Adipocyte (in vitro differentiated cells): ENCODE measurements around the gene ASTN2.

Experiments used
- DNase-seq: peaks from one replicate; pipeline ENCODE4 v3.0.0-alpha.2; 2015; ENCODE audit warnings: low read depth
- H3K27me3 ChIP-seq: replicated peaks from 2 replicates; pipeline ENCODE4 v1.7.0; 2013; ENCODE audit warnings: mild to moderate bottlenecking, low read length, moderate library complexity; ENCODE audit not compliant: control insufficient read depth, insufficient read depth
- H3K36me3 ChIP-seq: 2 replicates; pipeline ENCODE4 v1.7.0; 2013; ENCODE audit warnings: low read length, mild to moderate bottlenecking, moderate library complexity; ENCODE audit not compliant: control insufficient read depth, insufficient read depth, severe bottlenecking
- H3K4me1 ChIP-seq: 2 replicates; pipeline ENCODE4 v1.7.0; 2013; ENCODE audit warnings: mild to moderate bottlenecking, low read length, moderate library complexity; ENCODE audit not compliant: control insufficient read depth, insufficient read depth
- H3K4me3 ChIP-seq: 2 replicates; pipeline ENCODE4 v1.7.0; 2013; ENCODE audit warnings: mild to moderate bottlenecking, low read length, moderate library complexity
- H3K9ac ChIP-seq: 2 replicates; pipeline ENCODE4 v1.7.0; 2013; ENCODE audit warnings: mild to moderate bottlenecking, low read length, moderate library complexity
- H3K9me3 ChIP-seq: 2 replicates; pipeline ENCODE4 v1.7.0; 2013; ENCODE audit warnings: mild to moderate bottlenecking, low read length, moderate library complexity; ENCODE audit not compliant: control insufficient read depth

ASTN2 gene

DNA sequence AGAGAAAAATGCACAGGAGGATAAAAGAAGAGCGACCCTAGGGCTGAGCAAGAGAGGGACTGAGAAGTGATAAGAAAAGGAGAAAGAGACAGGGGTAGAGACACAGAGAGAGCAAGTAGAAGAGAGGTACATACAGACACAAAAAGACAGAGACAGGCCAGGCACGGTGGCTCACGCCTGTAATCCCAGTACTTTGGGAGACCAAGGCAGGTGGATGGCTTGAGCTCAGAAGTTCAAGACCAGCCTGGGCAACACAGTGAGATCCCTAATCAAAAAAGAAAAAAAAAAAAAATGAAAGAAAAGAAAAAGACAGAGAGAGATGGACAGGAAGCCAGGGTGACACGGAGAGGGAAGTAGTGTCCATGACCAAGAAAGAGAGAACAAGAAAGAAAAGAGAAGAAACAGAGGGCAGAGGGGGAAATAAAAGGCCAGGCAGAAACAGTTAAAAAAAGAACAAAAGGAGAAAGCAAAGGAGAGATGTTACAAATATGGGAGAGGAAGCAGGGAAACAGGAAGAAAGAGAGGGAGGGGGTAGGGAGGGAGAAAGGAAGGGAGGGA lies 937.2 kb downstream of the ASTN2 start:
- H3K4me3 ChIP-seq = peak overlapping the region; percentile 39
- H3K9me3 ChIP-seq = no peaks in the 10 kb centered on the region
- H3K4me1 ChIP-seq = peaks cover 6% of the 10 kb centered on the region
- H3K27me3 ChIP-seq = no peaks in the 10 kb centered on the region
- H3K36me3 ChIP-seq = no peaks in the 10 kb centered on the region
- peak overlapping the region; percentile 50 for H3K9ac ChIP-seq
- no peak for DNase-seq

DNA sequence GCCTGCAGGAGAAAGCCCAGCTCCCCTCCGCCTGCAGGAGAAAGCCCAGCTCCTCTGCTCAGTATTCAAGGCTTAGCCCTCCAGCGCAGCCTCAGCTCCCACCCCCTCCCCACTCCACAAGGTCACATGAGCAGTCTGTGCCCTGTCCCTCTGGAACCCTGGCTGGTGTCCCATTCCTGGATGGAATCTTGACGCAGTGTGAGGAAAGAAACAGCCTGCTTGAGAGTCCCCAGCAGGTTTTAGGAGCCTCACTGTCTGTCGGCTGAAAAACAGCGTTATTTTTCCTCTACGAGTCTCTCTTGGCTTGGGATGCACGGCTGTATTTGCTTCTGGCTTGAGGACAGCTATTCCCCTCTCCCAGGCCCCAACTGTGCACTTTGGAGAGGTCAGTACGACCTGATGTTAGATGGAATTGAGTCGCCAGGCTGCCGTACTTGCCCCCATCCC lies 937.9 kb downstream of the ASTN2 start:
- no peaks in the 10 kb centered on the region for H3K27me3 ChIP-seq
- H3K36me3 ChIP-seq = no peaks in the 10 kb centered on the region
- no peaks in the 10 kb centered on the region for H3K9me3 ChIP-seq
- DNase-seq = peak; percentile 28
- peak overlapping the region; percentile 39 for H3K4me3 ChIP-seq
- H3K9ac ChIP-seq = peak overlapping the region; percentile 50
- peaks cover 10% of the 10 kb centered on the region for H3K4me1 ChIP-seq

DNA sequence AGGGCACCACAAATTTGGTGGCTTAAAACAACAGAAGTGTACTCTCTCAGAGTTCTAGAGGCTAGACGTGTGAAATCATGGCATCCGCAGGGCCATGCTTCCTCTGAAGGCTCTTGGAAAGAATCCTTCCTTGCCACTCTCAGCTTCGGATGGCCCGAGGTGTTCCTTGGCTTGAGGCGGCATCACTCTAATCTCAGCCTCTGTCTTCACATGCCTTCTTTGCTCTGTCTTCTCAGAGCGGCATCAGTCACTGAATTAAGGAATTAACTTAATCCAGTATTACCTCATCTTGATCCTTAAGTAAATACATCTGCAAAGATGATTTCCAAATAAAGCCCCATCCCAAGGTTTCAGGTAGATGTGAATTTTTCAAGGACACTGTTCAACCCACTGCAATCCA lies 938.9 kb downstream of the ASTN2 start:
- Histone ChIP-seq H3K9me3 (no peaks in the 10 kb centered on the region), H3K27me3 (no peaks in the 10 kb centered on the region), H3K4me1 (peaks cover 20% of the 10 kb centered on the region), H3K4me3 (no peak overlapping the region), H3K9ac (no peak overlapping the region), H3K36me3 (no peaks in the 10 kb centered on the region)
- DNase-seq = no peak

DNA sequence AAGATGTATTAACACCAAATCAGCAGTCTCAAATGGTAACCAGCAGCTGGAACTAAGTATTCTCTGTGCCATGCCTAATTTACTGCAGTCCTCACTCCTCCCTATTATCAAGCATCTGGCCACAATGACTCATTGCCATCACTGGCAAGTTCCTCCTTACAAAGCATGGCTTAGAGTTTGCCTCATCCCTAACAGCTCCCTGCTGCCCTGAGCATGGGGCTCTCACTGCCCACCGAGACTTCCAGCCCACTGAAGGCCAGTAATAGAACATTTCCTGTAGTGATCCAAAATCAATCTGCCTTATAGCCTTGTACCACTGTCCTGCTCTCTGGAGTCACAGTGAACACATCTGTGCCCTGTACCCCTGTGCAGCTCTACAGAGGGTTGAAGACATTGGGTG lies 939.7 kb downstream of the ASTN2 start:
- Histone ChIP-seq H3K9ac (no peak overlapping the region), H3K4me1 (peaks cover 26% of the 10 kb centered on the region), H3K36me3 (no peaks in the 10 kb centered on the region), H3K27me3 (no peaks in the 10 kb centered on the region), H3K9me3 (no peaks in the 10 kb centered on the region), H3K4me3 (no peak overlapping the region)
- DNase-seq = peak; percentile 37

DNA sequence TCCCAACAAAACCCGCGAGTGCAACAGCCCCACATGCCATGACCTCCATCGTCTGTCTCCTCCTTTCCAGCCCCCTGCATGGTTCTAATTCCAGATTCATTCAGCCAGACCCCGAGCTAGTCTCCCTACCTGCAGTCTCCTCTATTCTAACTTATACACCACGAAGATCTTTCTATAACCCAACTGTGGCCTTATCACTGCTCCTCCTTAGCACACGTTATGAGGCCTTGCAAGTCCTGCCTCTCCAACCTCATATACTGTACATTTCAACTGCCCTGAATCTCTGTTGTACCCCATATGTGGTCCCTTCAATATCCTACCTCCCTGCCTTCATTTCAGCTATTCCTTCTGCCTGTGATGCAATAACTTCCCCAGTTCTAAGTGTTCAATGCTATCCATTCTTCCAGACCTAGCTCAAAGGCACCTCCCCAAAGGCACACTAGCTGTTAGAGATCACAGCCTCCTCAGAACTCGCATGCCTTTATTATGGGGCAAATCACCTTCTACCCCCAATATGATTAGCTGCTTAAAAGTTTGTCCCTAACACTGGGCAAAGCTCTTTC lies 942.8 kb downstream of the ASTN2 start:
- Histone ChIP-seq H3K9me3 (no peaks in the 10 kb centered on the region), H3K36me3 (no peaks in the 10 kb centered on the region), H3K4me1 (peaks cover 21% of the 10 kb centered on the region), H3K4me3 (no peak overlapping the region), H3K9ac (peak overlapping the region; percentile 69), H3K27me3 (no peaks in the 10 kb centered on the region)
- no peak for DNase-seq

DNA sequence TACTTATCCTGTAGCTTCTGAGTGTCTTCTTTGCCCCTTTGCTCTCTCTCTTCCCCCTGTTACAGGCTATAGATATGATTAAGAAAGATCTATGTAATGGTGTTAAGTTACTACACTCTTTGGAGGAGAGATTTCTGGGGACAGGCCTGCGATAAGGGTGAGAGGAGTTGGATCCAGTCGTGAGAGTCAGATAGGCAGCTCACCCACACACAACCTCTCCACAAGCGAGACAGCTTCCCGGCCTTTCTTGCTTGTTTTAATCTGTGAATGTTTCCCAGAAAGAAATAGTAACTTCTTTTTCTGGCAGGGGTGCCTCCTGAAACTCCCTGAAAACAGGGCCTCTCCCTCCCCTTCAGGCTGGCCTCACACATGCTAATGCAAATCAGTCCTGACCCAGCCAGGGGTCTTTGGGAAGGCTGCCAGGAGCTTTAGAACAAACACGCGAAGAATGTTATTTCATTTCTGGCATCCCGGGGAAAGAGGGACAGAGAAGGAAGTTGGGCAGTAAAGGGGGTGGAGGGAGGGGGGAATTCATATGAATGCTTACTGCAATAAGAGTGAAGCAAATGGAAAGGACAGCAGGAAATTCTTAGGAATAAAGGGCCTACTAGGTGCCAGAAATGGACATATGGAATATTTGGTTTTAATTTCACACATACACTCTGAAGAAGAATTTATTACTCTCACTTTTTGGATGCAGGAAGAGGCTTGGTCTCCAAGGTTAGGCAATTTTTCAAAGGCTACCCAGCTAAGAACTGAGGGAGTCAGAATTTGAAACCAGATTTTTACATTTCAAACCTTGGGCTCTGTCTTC lies 943.6 kb downstream of the ASTN2 start:
- no peaks in the 10 kb centered on the region for H3K36me3 ChIP-seq
- H3K9me3 ChIP-seq = no peaks in the 10 kb centered on the region
- peak overlapping the region; percentile 69 for H3K9ac ChIP-seq
- no peaks in the 10 kb centered on the region for H3K27me3 ChIP-seq
- no peak overlapping the region for H3K4me3 ChIP-seq
- DNase-seq = peak; percentile 95
- peaks cover 20% of the 10 kb centered on the region for H3K4me1 ChIP-seq

DNA sequence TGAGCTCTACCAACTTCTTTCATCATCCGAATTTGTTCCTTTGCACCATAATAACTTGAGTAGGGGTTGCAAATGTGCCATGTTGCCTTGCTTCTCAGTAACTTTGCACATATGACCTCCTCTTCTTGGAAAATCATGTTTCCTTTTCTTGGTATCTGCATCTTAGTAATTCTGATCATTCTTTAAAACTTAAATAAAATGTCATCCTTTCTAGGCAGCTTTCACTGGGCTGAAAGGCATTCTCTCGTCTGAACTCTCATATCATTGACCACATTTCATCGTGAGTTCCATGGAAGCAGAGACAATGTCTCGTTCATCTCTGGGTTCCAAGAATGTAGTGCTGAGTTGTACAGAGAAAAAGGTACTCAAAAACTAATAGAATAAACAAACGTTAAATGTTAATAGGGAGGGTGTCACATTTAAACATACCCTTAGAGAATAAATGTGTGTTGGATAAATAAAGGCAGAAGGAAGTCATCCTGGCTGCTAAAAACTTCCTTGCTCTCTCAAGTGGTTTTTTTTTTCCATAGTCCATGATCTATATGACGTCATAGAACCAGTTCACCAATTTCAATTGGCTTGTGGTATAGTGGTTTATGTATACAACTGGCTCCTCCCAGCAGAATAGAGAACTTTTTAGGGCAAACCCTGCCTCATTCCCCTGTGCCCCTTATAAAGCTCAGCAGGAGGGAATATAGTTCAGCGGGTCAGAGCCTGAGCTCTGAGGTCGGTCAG lies 945.9 kb downstream of the ASTN2 start:
- Histone ChIP-seq H3K9me3 (no peaks in the 10 kb centered on the region), H3K9ac (no peak overlapping the region), H3K27me3 (no peaks in the 10 kb centered on the region), H3K36me3 (no peaks in the 10 kb centered on the region), H3K4me3 (no peak overlapping the region), H3K4me1 (peaks cover 20% of the 10 kb centered on the region)
- no peak for DNase-seq

DNA sequence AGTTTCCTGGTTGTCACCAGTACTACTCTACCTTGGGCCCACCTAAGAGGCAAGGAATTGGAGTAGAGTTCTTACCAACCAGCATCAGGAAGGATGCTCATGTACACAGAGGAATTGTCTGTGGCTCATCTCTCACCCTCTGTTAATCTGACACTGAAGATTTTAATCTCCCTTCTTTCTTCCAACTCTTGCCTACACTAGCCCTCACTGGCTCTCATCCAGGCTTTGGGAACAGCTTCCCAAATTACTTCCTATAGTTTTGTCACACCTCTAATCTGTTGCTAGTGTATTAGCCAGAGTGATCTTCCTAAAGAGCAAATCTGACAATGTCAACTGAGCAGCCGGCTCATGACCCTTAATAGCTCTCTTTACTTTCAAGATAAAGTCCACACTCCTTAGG lies 946.5 kb downstream of the ASTN2 start:
- no peaks in the 10 kb centered on the region for H3K36me3 ChIP-seq

DNA sequence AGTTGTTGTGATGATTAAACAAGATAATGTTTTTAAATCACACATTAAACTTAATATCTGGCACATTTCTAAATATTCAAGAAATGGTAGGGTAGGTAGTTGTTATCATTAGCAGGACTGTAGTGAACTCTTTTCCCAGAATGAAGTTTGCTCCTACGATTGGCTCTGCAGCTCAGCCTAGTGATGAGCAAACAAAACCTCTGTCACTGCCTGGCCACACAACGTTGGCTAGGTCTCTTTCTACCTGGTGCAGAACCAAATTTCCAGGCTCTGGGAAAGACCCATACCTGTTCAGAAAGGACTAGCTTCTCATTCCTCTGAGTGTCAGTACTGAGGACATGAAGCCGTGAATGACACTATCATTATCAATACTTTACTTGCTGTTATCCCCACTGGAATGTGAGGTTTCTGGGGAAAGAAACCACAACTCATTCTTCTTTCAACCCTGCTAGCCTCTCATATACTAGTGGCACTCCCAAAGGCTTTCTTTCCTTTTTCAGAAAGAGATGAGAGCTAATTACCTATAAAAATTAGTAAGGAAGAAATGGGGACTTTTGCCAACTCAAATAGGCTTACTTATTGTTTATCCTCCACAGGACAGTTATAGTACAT lies 947.0 kb downstream of the ASTN2 start:
- Histone ChIP-seq H3K9me3 (no peaks in the 10 kb centered on the region), H3K4me3 (no peak overlapping the region), H3K4me1 (peaks cover 20% of the 10 kb centered on the region), H3K9ac (no peak overlapping the region), H3K27me3 (no peaks in the 10 kb centered on the region), H3K36me3 (no peaks in the 10 kb centered on the region)
- no peak for DNase-seq

More for the DNA sequence above, 946.5 kb downstream of the ASTN2 start:
- Histone ChIP-seq H3K4me1 (peaks cover 20% of the 10 kb centered on the region), H3K9ac (no peak overlapping the region), H3K4me3 (no peak overlapping the region), H3K27me3 (no peaks in the 10 kb centered on the region), H3K9me3 (no peaks in the 10 kb centered on the region)
- DNase-seq = no peak

DNA sequence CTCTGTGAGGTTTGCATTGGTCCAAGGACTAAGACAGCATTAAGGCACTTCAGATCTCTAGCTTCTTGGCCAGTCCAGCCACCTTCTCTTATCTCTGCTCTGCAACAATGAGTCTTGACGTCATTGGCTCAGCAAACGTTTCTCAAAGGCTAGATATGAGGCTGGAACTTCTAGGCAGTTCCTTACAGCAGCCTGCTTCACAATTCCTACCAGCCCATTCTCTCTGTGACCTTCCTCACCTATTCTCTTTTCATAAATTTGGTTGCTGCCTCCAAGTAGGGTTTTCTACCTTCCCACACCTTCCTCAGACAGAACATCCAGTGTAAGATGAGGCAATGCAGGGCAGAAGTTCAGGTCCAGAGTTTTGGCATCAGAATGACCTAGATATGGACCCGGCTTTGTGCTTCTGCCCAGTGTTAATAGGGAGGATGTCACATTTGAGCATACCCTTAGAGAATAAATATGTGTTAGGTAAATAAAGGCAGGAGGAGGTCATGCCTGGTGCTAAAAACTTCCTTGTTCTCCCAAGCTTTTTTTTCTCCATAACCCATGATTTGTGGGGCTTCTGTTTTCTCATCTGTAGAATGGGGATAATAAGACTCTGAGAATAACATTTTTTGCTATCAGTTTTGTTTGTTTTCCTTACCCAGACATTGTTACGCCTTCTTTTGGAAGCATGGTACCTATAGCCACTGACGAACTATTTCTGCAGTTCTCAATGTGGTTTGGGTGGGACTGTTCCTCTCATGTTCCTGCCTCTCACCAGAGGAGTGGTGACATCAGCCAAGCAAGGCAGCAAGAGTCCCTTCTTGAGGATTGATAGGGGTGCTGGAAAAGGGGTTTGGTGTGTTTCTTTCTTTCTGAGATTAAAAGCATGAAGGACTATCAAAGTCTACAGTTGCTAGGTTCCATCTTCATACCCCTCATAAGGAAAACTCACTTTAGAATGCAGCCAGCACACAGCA lies 948.3 kb downstream of the ASTN2 start:
- no peak for DNase-seq
- Histone ChIP-seq H3K36me3 (no peaks in the 10 kb centered on the region), H3K4me3 (no peak overlapping the region), H3K27me3 (no peaks in the 10 kb centered on the region), H3K4me1 (peaks cover 12% of the 10 kb centered on the region), H3K9ac (no peak overlapping the region), H3K9me3 (no peaks in the 10 kb centered on the region)
